SK-N-MC (cell line): ENCODE measurements around the gene JAKMIP1.

Experiments used
- DNase-seq: peaks from one replicate; pipeline ENCODE4 v3.0.0-alpha.2; 2011; ENCODE audit warnings: low read depth, low spot score
- H3K27ac ChIP-seq: fragments of 200-600 bp; sonication (generic); 2 replicates; pipeline ENCODE4 v1.5.1; 2016; ENCODE audit warnings: mixed run types
- H3K36me3 ChIP-seq: fragments of 200-600 bp; sonication (generic); 2 replicates; pipeline ENCODE4 v1.6.1; 2017; ENCODE audit warnings: antibody characterized with exemption, low read length, mixed read lengths; ENCODE audit not compliant: insufficient read depth
- H3K4me3 ChIP-seq: fragments of 200-600 bp; sonication (generic); 2 replicates; pipeline ENCODE4 v1.5.1; 2016
- H3K9ac ChIP-seq: fragments of 200-600 bp; sonication (generic); 2 replicates; pipeline ENCODE4 v1.8.0; 2017; ENCODE audit warnings: mixed run types, mixed read lengths; ENCODE audit not compliant: insufficient read length
- H3K9me3 ChIP-seq: fragments of 200-600 bp; sonication (generic); 2 replicates; pipeline ENCODE4 v1.6.1; 2017; ENCODE audit warnings: low read depth, mild to moderate bottlenecking, antibody characterized with exemption, low read length, moderate library complexity, mixed read lengths
- EZH2 ChIP-seq: fragments of 200-600 bp; sonication (generic); IDR thresholded peaks from one replicate; pipeline ENCODE4 v1.6.1; 2017; ENCODE audit warnings: antibody characterized with exemption
- FOXP2 ChIP-seq: optimal IDR thresholded peaks from 2 replicates; pipeline ENCODE3; 2011; ENCODE audit warnings: mild to moderate bottlenecking, moderate library complexity; ENCODE audit not compliant: insufficient read depth; ENCODE audit errors: extremely low read length, control extremely low read depth
- POLR2AphosphoS5 ChIP-seq: IDR thresholded peaks from 2 replicates; pipeline ENCODE4 v1.6.1; 2012; ENCODE audit warnings: mild to moderate bottlenecking, low read depth, low read length, borderline replicate concordance

JAKMIP1 gene

DNA sequence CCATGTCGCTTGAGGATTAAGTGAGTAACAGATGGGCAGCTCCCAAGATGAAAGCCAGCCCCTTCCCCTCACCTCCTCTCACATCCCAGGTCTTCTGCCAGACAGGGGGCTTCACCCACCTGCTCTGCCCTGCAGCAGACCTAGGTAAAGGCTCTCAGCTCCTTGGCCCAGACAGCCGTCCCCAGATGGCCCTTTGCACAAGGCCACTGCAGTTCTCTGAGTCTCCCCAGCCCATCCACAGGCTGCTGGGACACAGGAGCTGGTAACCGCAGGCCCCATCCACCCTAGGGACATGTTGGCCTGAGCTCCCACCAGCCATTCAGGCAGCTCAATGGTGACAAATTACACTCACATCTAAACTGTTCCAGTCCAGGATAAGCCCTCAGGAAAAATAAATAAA is 197.4 kb downstream of the JAKMIP1 start:
- Histone ChIP-seq H3K9me3 (no peaks in the 10 kb centered on the region), H3K27ac (no peak overlapping the region), H3K36me3 (no peaks in the 10 kb centered on the region), H3K9ac (no peak overlapping the region), H3K4me3 (no peak overlapping the region)
- TF ChIP-seq POLR2AphosphoS5, result no peak
- TF ChIP-seq EZH2, result no peak
- no peak for TF ChIP-seq FOXP2
- DNase-seq, result no peak

DNA sequence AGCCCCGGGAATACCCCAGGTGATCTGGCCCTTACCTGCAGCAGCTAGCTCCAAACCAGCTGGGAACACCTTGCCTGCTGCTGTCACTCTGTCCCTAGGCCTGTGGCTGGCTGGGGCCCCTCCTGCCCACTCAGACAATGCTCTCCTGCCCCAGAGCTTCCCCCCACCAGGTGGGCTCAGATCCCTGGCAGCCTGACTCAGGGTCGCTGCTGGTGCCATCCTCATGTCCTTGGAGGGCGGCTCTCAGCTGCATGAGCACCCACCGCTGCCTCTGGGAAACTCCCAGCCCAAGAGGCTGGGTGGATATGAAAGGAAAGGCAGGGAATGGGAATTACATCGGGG is 197.9 kb downstream of the JAKMIP1 start:
- no peaks in the 10 kb centered on the region for H3K36me3 ChIP-seq
- H3K9ac ChIP-seq, result no peak overlapping the region
- H3K9me3 ChIP-seq, result no peaks in the 10 kb centered on the region
- no peak for DNase-seq
- no peak overlapping the region for H3K4me3 ChIP-seq
- H3K27ac ChIP-seq, result no peak overlapping the region
- TF ChIP-seq POLR2AphosphoS5, result no peak
- TF ChIP-seq FOXP2, result no peak
- no peak for TF ChIP-seq EZH2

DNA sequence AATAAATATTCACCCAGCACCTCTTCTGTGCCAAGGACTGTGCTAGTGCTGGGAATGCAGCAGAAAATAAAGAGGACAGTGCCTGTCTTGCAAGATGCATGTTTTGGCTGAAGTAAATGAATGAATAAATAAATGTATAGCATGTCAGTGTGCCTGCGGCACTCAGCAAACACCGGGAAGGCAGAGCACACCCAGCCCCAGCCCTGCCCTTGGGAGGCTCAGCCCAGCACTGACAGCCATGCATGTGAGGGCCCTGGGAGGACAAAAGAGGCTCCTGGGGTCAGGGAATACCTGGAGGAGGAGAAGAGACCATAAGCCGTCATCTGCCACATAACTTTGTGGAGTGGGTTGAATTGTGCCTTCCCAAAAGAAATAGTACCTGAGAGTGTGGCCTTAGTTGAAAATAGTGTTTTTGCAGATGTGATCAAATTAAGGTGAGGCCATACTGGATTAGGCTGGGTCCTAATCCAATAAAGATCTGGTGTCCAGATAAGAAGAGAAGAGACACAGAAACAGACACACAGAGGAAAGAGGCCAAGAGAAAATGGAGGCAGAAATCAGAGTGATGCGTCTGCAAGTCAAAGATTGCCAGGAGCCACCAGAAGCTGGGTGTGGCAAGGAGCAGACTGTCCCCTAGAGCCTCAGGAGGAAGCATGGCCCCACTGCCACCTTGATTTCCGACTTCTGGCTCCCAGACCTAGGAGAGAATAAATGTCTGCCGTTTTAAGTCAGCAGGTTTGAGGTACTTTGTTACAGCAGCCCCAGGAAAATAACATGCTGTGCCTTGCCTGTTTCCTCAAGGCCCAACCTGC is 198.5 kb downstream of the JAKMIP1 start:
- Histone ChIP-seq H3K9ac (no peak overlapping the region), H3K9me3 (no peaks in the 10 kb centered on the region)
- no peak for TF ChIP-seq FOXP2
- no peak for TF ChIP-seq POLR2AphosphoS5
- no peak for TF ChIP-seq EZH2

DNA sequence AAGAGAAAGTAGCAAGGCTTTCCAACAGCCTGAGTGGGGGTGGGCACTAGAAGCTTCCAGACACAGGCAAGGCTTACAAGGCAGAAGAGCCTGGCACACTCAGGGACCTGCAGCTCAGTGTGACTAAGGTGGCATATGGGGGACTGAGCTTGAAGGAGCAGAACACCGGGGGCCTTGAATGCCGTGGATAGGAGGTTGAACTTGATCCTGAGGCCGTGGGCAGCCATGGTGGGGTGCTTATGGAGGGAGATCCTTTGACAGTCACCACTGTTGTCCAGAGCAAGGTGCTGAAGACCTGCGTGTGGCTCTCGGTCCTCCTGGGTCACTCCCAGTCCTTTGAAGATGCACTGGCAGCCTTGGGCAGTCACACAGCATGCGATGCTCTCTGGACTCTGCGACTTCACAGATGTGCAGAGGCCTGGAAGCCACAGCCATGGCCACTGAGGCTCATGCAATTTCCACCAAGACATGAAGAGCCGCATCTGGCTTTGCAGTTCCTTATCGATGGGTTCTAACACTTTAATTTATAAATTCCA is 200.5 kb downstream of the JAKMIP1 start:
- Histone ChIP-seq H3K4me3 (no peak overlapping the region), H3K27ac (no peak overlapping the region), H3K36me3 (no peaks in the 10 kb centered on the region), H3K9me3 (no peaks in the 10 kb centered on the region), H3K9ac (no peak overlapping the region)
- DNase-seq, result no peak
- TF ChIP-seq EZH2 (no peak), POLR2AphosphoS5 (no peak)

More for the DNA sequence above, 198.5 kb downstream of the JAKMIP1 start:
- Histone ChIP-seq H3K4me3 (no peak overlapping the region), H3K27ac (no peak overlapping the region), H3K36me3 (no peaks in the 10 kb centered on the region)
- no peak for DNase-seq

DNA sequence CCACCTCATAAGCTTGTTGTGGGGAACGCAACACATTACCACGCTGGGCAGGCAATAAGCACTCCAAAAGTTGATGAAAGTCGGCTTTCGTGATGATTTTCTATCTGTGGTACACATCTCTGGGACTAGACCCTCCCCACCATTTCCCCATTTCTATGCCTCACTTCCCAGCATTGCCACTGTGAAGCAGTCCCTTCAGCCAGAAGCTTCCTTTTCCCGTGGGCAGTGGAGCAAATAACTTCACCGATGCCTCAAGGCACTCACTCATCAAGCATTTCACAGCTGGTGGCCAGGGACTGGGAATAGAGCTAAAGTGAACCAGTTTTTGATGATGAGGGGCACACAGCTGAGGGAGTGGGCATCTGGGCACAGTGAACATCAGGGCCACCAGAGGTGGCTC is 201.0 kb downstream of the JAKMIP1 start:
- DNase-seq, result no peak
- no peak overlapping the region for H3K27ac ChIP-seq
- no peaks in the 10 kb centered on the region for H3K36me3 ChIP-seq
- no peak overlapping the region for H3K4me3 ChIP-seq
- TF ChIP-seq FOXP2, result no peak
- TF ChIP-seq EZH2, result no peak
- TF ChIP-seq POLR2AphosphoS5, result no peak
- no peak overlapping the region for H3K9ac ChIP-seq
- H3K9me3 ChIP-seq, result no peaks in the 10 kb centered on the region

DNA sequence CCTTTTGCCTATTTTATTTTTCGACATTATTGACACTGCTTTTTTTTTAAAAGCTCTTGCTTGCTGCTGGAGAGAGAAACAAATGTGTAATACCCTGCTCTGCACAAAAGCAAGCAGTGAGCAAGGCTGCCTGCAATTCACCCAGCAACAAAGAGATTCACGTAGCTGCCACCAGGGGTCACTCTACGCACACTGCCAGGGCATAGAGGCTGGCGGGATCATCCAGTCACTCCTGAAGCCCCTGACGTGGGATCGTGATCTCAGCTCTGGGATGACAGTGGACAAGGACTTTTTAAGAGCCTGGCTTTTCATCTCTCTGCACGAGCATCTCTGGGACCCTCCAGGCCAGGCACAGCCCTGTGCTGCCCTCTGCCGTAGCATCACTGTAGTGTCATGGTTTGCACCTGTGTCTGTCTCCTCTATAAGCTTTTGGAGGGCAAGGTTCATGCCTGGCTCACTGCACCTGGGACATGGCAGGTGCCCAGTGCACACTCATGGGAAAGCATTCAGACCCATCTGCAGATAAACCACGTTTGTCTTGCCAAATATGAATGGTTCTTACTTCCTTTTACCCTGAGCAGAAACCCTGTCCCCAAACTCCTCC is 201.9 kb downstream of the JAKMIP1 start:
- Histone ChIP-seq H3K9me3 (no peaks in the 10 kb centered on the region), H3K36me3 (no peaks in the 10 kb centered on the region), H3K4me3 (no peak overlapping the region), H3K27ac (no peak overlapping the region), H3K9ac (no peak overlapping the region)
- DNase-seq, result no peak
- no peak for TF ChIP-seq EZH2
- TF ChIP-seq POLR2AphosphoS5, result no peak
- TF ChIP-seq FOXP2, result no peak

DNA sequence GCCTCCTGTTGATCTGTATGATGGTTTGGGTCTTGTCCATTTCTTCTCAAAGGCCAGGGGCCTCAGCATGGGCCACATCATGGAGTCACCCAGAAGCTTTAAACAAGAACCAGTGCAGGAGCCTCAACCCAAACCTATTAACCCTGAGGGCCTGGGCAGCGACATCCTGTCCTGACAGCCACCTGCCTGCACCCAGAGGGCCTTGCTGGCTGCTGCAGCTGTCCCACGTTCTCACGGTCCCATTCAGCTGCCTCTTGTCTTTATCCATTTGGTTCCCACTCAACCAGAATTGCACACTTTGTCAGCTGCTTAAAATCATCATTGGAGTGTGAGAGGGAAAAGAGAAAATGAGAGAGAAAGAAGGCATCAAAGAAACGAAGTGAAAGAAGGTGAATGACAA is 203.7 kb downstream of the JAKMIP1 start:
- H3K9ac ChIP-seq, result no peak overlapping the region
- no peaks in the 10 kb centered on the region for H3K36me3 ChIP-seq
- no peak for DNase-seq
- H3K4me3 ChIP-seq, result no peak overlapping the region
- H3K27ac ChIP-seq, result no peak overlapping the region
- H3K9me3 ChIP-seq, result no peaks in the 10 kb centered on the region
- TF ChIP-seq POLR2AphosphoS5 (no peak), EZH2 (no peak), FOXP2 (no peak)

DNA sequence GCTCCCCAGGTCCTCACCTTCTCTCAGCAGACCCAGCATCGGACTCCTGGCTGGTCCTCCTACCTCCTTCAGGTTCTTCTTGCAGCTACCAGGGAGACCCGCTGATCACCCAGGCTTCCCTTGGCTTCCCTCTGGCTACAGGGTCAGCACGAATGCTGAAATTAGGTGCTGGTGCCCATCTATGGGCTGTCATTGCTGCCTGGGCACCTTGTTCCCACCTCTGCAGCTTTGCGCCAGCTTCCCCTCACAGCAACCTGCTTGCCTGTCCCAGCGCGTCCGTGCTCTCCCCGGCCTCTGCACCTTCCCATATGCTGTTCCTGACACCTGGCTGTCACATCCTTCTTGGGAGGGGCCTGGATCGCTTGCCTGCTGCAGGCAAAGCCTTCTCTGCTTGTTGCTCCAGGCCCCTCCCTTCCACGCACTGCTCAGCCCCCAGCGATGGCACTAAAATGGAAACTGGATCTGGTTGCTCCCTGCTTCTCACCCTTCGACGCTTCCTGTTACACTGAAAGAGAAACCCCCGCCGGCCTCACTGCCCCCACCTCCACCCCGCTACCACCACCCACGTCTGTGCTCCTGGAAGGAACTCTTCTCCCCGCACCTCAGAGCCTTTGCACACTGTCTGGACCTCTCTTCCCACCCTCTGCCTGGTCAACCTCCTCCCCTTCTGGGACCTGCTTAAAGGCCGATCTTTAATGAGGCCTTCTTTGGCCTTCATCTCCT is 204.3 kb downstream of the JAKMIP1 start:
- Histone ChIP-seq H3K9me3 (no peaks in the 10 kb centered on the region), H3K36me3 (no peaks in the 10 kb centered on the region), H3K4me3 (no peak overlapping the region), H3K27ac (no peak overlapping the region), H3K9ac (no peak overlapping the region)
- DNase-seq, result no peak
- TF ChIP-seq POLR2AphosphoS5, result no peak
- TF ChIP-seq EZH2, result no peak
- TF ChIP-seq FOXP2, result no peak
